Tibial artery (tissue), 4 donors: ENCODE data around the gene MYD88.
A peak's percentile ranks its signal among the peaks of the same experiment; 100 is the strongest.

Experiments used
- DNase-seq, 2 donors: peaks; one replicate each; pipeline ENCODE4 v3.0.0-alpha.2; 2019
- H3K27ac ChIP-seq, 2 donors: fragments of 200-600 bp; sonication (generic) in 1 of 2; 1 replicate in 1 of 2; 2 replicates in 1 of 2; pipeline ENCODE4 v1.5.1; 2018 to 2019; ENCODE audit warnings: mild to moderate bottlenecking in 1 of 2
- H3K27me3 ChIP-seq, 2 donors: fragments of 200-600 bp; sonication (generic) in 1 of 2; one replicate each; pipeline versions ENCODE4 v1.5.1 to v1.6.0; 2016 to 2019
- H3K36me3 ChIP-seq, 3 donors: fragments of 200-600 bp; sonication (generic) in 2 of 3; one replicate each; pipeline ENCODE4 v1.5.1; 2016 to 2019; ENCODE audit warnings: mild to moderate bottlenecking in 2 of 3
- H3K4me1 ChIP-seq, 4 donors: fragments of 200-600 bp; sonication (generic) in 2 of 4; 1 replicate in 3 of 4; 2 replicates in 1 of 4; pipeline ENCODE4 v1.5.1; 2016 to 2019
- H3K4me3 ChIP-seq, 2 donors: fragments of 200-600 bp; sonication (generic) in 1 of 2; 1 replicate in 1 of 2; 2 replicates in 1 of 2; pipeline ENCODE4 v1.5.1; 2018 to 2019; ENCODE audit warnings: mild to moderate bottlenecking in 2 of 2
- H3K9me3 ChIP-seq, 3 donors: fragments of 200-600 bp; sonication (generic) in 1 of 3; one replicate each; pipeline ENCODE4 v1.5.1; 2016 to 2019
- CTCF ChIP-seq, 2 experiments: fragments of 200-600 bp in 1 of 2; fragments of 450-650 bp in 1 of 2; IDR thresholded peaks; one replicate each; pipeline ENCODE4 v1.5.1; 2017 to 2019; ENCODE audit warnings: antibody characterized with exemption in 2 of 2, mild to moderate bottlenecking in 1 of 2, moderate library complexity in 1 of 2
- intact Hi-C: fragments of 100-400 bp; cut with DNase I; formaldehyde crosslinking; loops from one replicate; pipeline ENCODE4 v1.15.0; 2023; ENCODE audit warnings: low total_unique reads

MYD88 gene

GRCh38 chr3:38138349-38139190, at the start of gene MYD88:
TSS of gene MYD88 (plus strand) at chr3:38138661. CDS start at chr3:38138701, 40 bp downstream.
- H3K36me3 ChIP-seq, result peaks cover 16 to 34% (median 24%) of the 10 kb centered on the region in 3 donors
- H3K4me1 ChIP-seq, result peaks cover 0 to 55% (median 33%) of the 10 kb centered on the region in 4 donors
- H3K4me3 ChIP-seq, result peak within 1 kb of the TSS; percentile 90 to 97
- H3K9me3 ChIP-seq, result no peaks in the 10 kb centered on the region
- peak; percentile 86 to 90 for DNase-seq
- intact Hi-C loops, result loop anchor here (2.0 to 10.0 kb wide), 2 partner anchors 26 to 104 kb away; partner anchors contain the start of genes DLEC1 and OXSR1
- H3K27me3 ChIP-seq, result no peaks in the 10 kb centered on the region
- peak within 1 kb of the TSS; percentile 88 to 89 for H3K27ac ChIP-seq
- TF ChIP-seq CTCF (IDR thresholded peaks at IDR 0.05), result no peak

- Histone ChIP-seq H3K9me3 (peaks cover 0 to 3% (median 0%) of the 10 kb centered on the region in 3 donors), H3K27ac (no peak overlapping the region), H3K27me3 (no peaks in the 10 kb centered on the region), H3K36me3 (no peaks in the 10 kb centered on the region), H3K4me1 (no peaks in the 10 kb centered on the region), H3K4me3 (no peak overlapping the region)
- TF ChIP-seq CTCF (IDR thresholded peaks at IDR 0.05), result no peak
- DNase-seq, result no peak
- intact Hi-C loops, result no loop called here
Observed at GRCh38 chr3:38089163-38089562, 49.3 kb upstream of the MYD88 start.

DNA sequence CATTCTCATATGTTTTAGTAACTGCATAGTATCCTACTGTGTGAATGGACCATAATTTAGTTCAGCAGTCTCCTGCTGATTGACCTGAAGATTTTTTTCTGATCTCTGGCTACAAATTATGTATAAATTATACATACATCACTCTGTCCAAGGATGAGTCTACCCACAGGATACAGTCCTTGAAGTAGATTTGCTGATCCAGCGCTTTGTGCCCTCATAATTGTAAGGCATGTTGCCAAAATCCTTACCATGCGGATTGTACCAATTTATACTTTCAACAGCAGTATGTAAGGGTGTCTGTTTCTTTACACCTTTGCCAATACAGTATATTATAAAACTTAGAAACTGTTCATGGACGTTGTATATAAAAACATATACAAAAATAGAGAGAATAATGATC, 48.0 kb upstream of the MYD88 start:
- H3K27me3 ChIP-seq, result no peaks in the 10 kb centered on the region
- DNase-seq, result no peak
- intact Hi-C loops, result no loop called here
- H3K27ac ChIP-seq, result no peak overlapping the region
- TF ChIP-seq CTCF (IDR thresholded peaks at IDR 0.05), result no peak
- H3K36me3 ChIP-seq, result no peaks in the 10 kb centered on the region
- H3K4me1 ChIP-seq, result no peaks in the 10 kb centered on the region
- H3K4me3 ChIP-seq, result no peak overlapping the region
- no peaks in the 10 kb centered on the region for H3K9me3 ChIP-seq

DNA sequence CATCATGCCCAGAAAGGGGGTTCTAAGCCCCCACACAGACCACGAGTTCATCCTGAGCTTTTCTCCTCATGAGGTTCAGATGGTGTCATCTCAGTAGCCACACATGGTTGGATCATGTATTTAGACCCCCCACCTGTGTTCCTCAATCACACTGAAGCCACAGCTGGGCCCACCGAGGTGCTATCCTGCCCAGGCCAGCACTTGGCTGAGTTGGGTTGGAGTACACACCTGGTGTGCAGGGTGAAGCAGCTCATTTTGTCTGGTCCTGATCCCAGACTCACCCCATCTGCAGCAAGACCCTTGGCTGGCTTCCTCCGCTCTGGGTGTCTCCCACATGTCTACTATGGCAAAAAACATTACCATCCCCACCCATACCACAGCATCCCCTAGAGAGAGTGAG, 43.5 kb upstream of the MYD88 start:
- Histone ChIP-seq H3K4me3 (no peak overlapping the region), H3K27me3 (peaks cover 0 to 10% of the 10 kb centered on the region in 2 donors), H3K27ac (no peak overlapping the region), H3K9me3 (no peaks in the 10 kb centered on the region), H3K36me3 (no peaks in the 10 kb centered on the region), H3K4me1 (no peaks in the 10 kb centered on the region)
- intact Hi-C loops, result no loop called here
- no peak for TF ChIP-seq CTCF (IDR thresholded peaks at IDR 0.05)
- DNase-seq, result no peak

DNA sequence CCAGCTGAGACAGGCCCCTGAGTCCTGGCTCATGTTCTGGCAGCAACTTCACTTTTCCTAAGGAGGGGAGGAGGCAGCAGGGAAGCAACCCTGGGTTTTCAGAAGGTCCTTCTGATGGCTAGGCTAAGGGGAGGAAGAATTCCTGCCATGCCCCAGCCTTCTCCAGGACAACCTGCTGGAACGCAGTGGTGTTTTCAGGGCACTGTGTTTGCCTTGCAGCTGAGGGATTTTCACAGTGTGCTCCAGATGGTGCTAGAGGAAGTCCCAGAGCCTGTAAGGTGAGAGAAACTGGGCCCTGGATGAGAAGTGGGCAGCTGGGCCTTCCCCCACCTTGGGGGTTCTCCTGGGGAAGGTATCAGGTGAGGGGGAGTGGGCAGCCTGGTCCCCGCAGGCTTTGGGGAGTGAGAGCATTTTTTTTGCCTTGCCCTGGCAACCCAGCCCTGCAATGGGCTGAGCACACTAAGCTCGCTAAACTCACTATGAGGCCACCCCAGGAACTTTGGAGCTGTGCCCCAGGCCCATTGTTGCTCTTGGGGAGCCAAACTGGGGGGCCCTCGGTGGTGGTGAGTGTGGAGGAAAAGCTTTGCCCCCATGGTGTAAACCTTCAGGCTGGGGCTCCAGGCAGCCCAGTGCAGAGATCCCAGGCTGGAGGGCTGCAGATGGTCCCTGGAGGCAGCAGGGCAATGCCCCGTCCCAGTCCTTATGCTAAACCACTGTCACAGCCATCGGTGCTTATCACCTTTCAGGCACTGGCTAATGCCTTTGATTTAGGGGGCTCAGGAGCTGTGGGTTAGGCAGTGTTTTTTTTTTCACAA, 42.6 kb upstream of the MYD88 start:
- no peak overlapping the region for H3K4me3 ChIP-seq
- H3K36me3 ChIP-seq, result no peaks in the 10 kb centered on the region
- no peak overlapping the region for H3K27ac ChIP-seq
- no peak for TF ChIP-seq CTCF (IDR thresholded peaks at IDR 0.05)
- no peaks in the 10 kb centered on the region for H3K4me1 ChIP-seq
- intact Hi-C loops, result no loop called here
- no peak for DNase-seq
- peaks cover 0 to 11% of the 10 kb centered on the region in 2 donors for H3K27me3 ChIP-seq
- H3K9me3 ChIP-seq, result no peaks in the 10 kb centered on the region
